Stomach (tissue), 9 donors: ENCODE measurements around the gene GSDME. TPM values are rescaled to one million over a fixed set of nuclear protein-coding genes. Genes with fewer than 3 reads are reported as not detected.
"Not testable (repeated sequence)": the region's sequence is repeated elsewhere in the genome, so short reads cannot be mapped to it uniquely, and the experiment has no call there.

Experiments
- DNase-seq, 2 donors: peaks; one replicate each; pipeline versions ENCODE4 v3.0.0 to v3.0.0-alpha.2; 2013 to 2019
- H3K27ac ChIP-seq, 5 donors: fragments of 200-600 bp in 4 of 5; sonication (generic) in 4 of 5; one replicate each; pipeline ENCODE4 v1.5.1; 2013 to 2019; ENCODE audit warnings: mild to moderate bottlenecking in 1 of 5, moderate library complexity in 1 of 5
- H3K27me3 ChIP-seq, 3 donors: fragments of 200-600 bp; sonication (generic); one replicate each; pipeline ENCODE4 v1.5.1; 2017 to 2019; ENCODE audit warnings: mixed run types in 1 of 3
- H3K36me3 ChIP-seq, 4 donors: fragments of 200-600 bp; sonication (generic); 1 replicate in 3 of 4; 2 replicates in 1 of 4; pipeline ENCODE4 v1.5.1; 2016 to 2019
- H3K4me1 ChIP-seq, 4 donors: fragments of 200-600 bp; sonication (generic); one replicate each; pipeline ENCODE4 v1.5.1; 2016 to 2019
- H3K4me3 ChIP-seq, 4 donors: fragments of 200-600 bp; sonication (generic) in 3 of 4; one replicate each; pipeline ENCODE4 v1.5.1; 2016 to 2019; ENCODE audit warnings: mild to moderate bottlenecking in 1 of 4
- H3K9me3 ChIP-seq, 4 donors: fragments of 200-600 bp; sonication (generic); one replicate each; pipeline ENCODE4 v1.5.1; 2016 to 2019
- CTCF ChIP-seq, 7 experiments: fragments of 450-650 bp in 4 of 7; fragments of 200-600 bp in 3 of 7; sonication (generic) in 3 of 7; IDR thresholded peaks; one replicate each; pipeline ENCODE4 v1.5.1; 2016 to 2019; ENCODE audit warnings: antibody characterized with exemption in 7 of 7, control low read depth in 2 of 7, mild to moderate bottlenecking in 1 of 7
- EP300 ChIP-seq: sonication (generic); formaldehyde crosslinking; IDR thresholded peaks from one replicate; pipeline ENCODE4 v1.6.1; 2017; ENCODE audit warnings: antibody characterized with exemption
- POLR2A ChIP-seq, 4 donors: fragments of 450-650 bp; IDR thresholded peaks; one replicate each; pipeline ENCODE4 v1.6.1; 2016; ENCODE audit warnings: antibody characterized with exemption in 4 of 4, control low read depth in 2 of 4, mild to moderate bottlenecking in 1 of 4, moderate library complexity in 1 of 4
- POLR2AphosphoS5 ChIP-seq, 3 donors: sonication (generic); formaldehyde crosslinking; IDR thresholded peaks; one replicate each; pipeline ENCODE4 v1.6.1; 2016; ENCODE audit warnings: antibody characterized with exemption in 3 of 3
- WGBS, 5 donors: extraction: QIAGEN DNeasy Blood & Tissue Kit in 3 of 5; methylation state at CpG; one replicate each; pipeline versions ENCODE4 v1.1.5 to v1.1.7; 2013 to 2018; 5-methylcytosine and 5-hydroxymethylcytosine counted together
- intact Hi-C: fragments of 100-400 bp; cut with DNase I; formaldehyde crosslinking; loops from one replicate; pipeline ENCODE4 v1.15.1; 2023; ENCODE audit warnings: low total_unique reads
- polyA plus RNA-seq, 3 donors: library from polyadenylated mRNA; stranded (reverse); fragments of 200-250 nt; gene quantifications; one replicate each; pipeline ENCODE4 v1.2.3, GENCODE V29; 2013
- total RNA-seq, 5 donors: library from RNA; depleted of rRNA; stranded (reverse); fragments of >200 nt; gene quantifications; one replicate each; pipeline versions ENCODE4 v1.1.0 to v1.2.3, GENCODE V29; 2014 to 2016
- donor health status: healthy with polysubstance abuse.
- donor health status: Bipolar disorder and iron deficiency.
- donor health status: healthy.

Gene GSDME
- total and polyA plus RNA-seq, 8 donors = 2.6 to 11.9 (median 4.5) TPM; not detected in 1

GRCh38 chr7:24737281-24737680, 20.0 kb downstream of the GSDME start:
- Histone ChIP-seq H3K4me3 (no peak overlapping the region), H3K27me3 (no peaks in the 10 kb centered on the region), H3K27ac (no peak overlapping the region), H3K9me3 (peaks cover 0 to 12% (median 6%) of the 10 kb centered on the region in 4 donors), H3K36me3 (no peaks in the 10 kb centered on the region), H3K4me1 (no peaks in the 10 kb centered on the region)
- 13 to 34% (median 17%) methylated on average over 1 of the region's 1 CpG for WGBS, 5 donors
- intact Hi-C loops = no loop called here
- no peak for DNase-seq
- TF ChIP-seq EP300 = no peak
- no peak for TF ChIP-seq CTCF (IDR thresholded peaks at IDR 0.05)
- TF ChIP-seq POLR2AphosphoS5 (IDR thresholded peaks at IDR 0.05) = no peak
- no peak for TF ChIP-seq POLR2A (IDR thresholded peaks at IDR 0.05)

- intact Hi-C loops, H3K27me3 ChIP-seq, H3K4me1 ChIP-seq, H3K36me3 ChIP-seq, H3K4me3 ChIP-seq, H3K27ac ChIP-seq, DNase-seq: not testable (repeated sequence)
- WGBS, 5 donors = 87 to 97% (median 94%) methylated on average over 7 of the region's 7 CpGs
- peaks cover 0 to 12% (median 6%) of the 10 kb centered on the region in 4 donors for H3K9me3 ChIP-seq
Measured at GRCh38 chr7:24735594-24735993, 21.7 kb downstream of the GSDME start.

- peaks cover 0 to 12% (median 6%) of the 10 kb centered on the region in 4 donors for H3K9me3 ChIP-seq
- H3K27me3 ChIP-seq = no peaks in the 10 kb centered on the region
- H3K27ac ChIP-seq = no peak overlapping the region
- intact Hi-C loops = no loop called here
- TF ChIP-seq CTCF (IDR thresholded peaks at IDR 0.05) = no peak
- TF ChIP-seq POLR2A (IDR thresholded peaks at IDR 0.05) = no peak
- no peak for TF ChIP-seq POLR2AphosphoS5 (IDR thresholded peaks at IDR 0.05)
- no peak for TF ChIP-seq EP300
- H3K4me1 ChIP-seq = no peaks in the 10 kb centered on the region
- H3K36me3 ChIP-seq = no peaks in the 10 kb centered on the region
- no peak overlapping the region for H3K4me3 ChIP-seq
- no peak for DNase-seq
Measured at GRCh38 chr7:24734306-24734705, 23.0 kb downstream of the GSDME start.

- no peak overlapping the region for H3K4me3 ChIP-seq
- no peaks in the 10 kb centered on the region for H3K27me3 ChIP-seq
- peaks cover 0 to 7% (median 3%) of the 10 kb centered on the region in 4 donors for H3K9me3 ChIP-seq
- H3K27ac ChIP-seq = no peak overlapping the region
- no peaks in the 10 kb centered on the region for H3K36me3 ChIP-seq
- no peak for DNase-seq
- TF ChIP-seq POLR2A (IDR thresholded peaks at IDR 0.05) (no peak), POLR2AphosphoS5 (IDR thresholded peaks at IDR 0.05) (no peak), CTCF (IDR thresholded peaks at IDR 0.05) (no peak), EP300 (no peak)
- 53 to 79% (median 64%) methylated on average over 2 of the region's 2 CpGs for WGBS, 5 donors
- intact Hi-C loops = no loop called here
- H3K4me1 ChIP-seq = no peaks in the 10 kb centered on the region
Measured at GRCh38 chr7:24733414-24734060, 23.7 kb downstream of the GSDME start.

- Histone ChIP-seq H3K36me3 (no peaks in the 10 kb centered on the region), H3K9me3 (peaks cover 0 to under 1% (median 0%) of the 10 kb centered on the region in 4 donors), H3K4me3 (no peak overlapping the region), H3K4me1 (no peaks in the 10 kb centered on the region), H3K27ac (no peak overlapping the region), H3K27me3 (no peaks in the 10 kb centered on the region)
- intact Hi-C loops = no loop called here
- WGBS, 5 donors = 79 to 98% (median 90%) methylated on average over 4 of the region's 4 CpGs
- no peak for DNase-seq
- TF ChIP-seq CTCF (IDR thresholded peaks at IDR 0.05) (no peak), EP300 (no peak), POLR2A (IDR thresholded peaks at IDR 0.05) (no peak), POLR2AphosphoS5 (IDR thresholded peaks at IDR 0.05) (no peak)
Measured at GRCh38 chr7:24732646-24733413, 24.4 kb downstream of the GSDME start.
